Right lobe of liver (tissue), 4 donors: Measurements from ENCODE around the gene MKS1.

ENCODE experiments used
- CTCF ChIP-seq, 4 donors: fragments of 200-600 bp in 3 of 4; fragments of 450-650 bp in 1 of 4; IDR thresholded peaks; one replicate each; pipeline versions ENCODE4 v1.5.1 to v1.8.0; 2016 to 2022; ENCODE audit warnings: antibody characterized with exemption in 4 of 4, mild to moderate bottlenecking in 2 of 4
- POLR2A ChIP-seq: fragments of 450-650 bp; IDR thresholded peaks from one replicate; pipeline ENCODE4 v1.6.1; 2017; ENCODE audit warnings: antibody characterized with exemption, mild to moderate bottlenecking
- donor health status: DM: no; HTN: no; CAD: no.
- donor health status: DM: no; HTN: no; CAD: no.
- donor health status: DM: no; HTN: yes; CAD: no.

- TF ChIP-seq CTCF (IDR thresholded peaks at IDR 0.05) = no peak
- no peak for TF ChIP-seq POLR2A
Observed at GRCh38 chr17:58262149-58262548, 43.1 kb upstream of the MKS1 start.
